ENCODE data around the gene SLC22A6.
A peak's percentile ranks its signal among the peaks of the same experiment; 100 is the strongest.

Gene SLC22A6

DNA sequence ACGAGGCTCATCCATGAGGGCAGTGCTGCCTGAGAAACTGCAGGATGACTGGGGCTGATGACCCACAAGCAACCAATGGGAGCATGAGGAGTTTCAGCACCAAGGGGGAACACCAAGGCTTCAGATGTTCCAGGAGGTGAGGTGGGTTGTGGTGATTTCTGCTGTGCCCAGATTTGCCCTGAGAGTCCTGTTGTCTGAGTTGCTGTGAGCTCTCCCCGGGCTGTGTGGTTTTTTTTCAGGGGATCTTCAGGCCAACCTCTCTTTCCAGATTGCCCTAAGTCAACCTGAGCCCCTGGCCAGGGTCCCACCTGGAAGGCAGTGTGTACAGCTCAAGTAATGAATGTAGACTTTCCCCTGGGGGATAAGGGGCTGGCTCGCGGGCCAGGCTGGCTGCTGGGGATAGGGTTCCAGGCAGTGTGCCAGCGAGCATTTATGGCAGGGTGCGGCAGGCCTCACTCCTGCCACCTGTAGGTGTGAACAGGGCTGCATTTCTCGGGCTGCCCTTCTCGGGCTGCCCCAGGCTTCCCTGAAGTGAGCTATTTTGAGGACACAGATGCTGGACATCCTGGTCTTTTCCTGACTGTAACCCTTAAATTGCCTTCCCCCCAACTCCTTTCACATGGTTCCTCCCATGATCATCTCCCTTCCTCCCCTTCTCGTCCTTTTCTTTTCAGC is 9.8 kb downstream of the SLC22A6 start:
- peak; percentile 30 for TF ChIP-seq CTCF (IDR thresholded peaks at IDR 0.05; ENCODE audit: low read depth, low read length)
- DNase-seq (ENCODE audit: low read depth in 2 of 2) = peak; percentile 3 to 32
- H3K4me3 ChIP-seq (replicated peaks in 1 of 2; ENCODE audit: low read depth in 2 of 2, low read length in 2 of 2) = no peak overlapping the region

GRCh38 chr11:62965574-62965973 is 19.2 kb downstream of the SLC22A6 start:
- no peak for DNase-seq (ENCODE audit: low read depth in 2 of 2)
- H3K4me3 ChIP-seq (replicated peaks in 1 of 2; ENCODE audit: low read depth in 2 of 2, low read length in 2 of 2) = no peak overlapping the region
- TF ChIP-seq CTCF (IDR thresholded peaks at IDR 0.05; ENCODE audit: low read depth, low read length) = no peak

DNA sequence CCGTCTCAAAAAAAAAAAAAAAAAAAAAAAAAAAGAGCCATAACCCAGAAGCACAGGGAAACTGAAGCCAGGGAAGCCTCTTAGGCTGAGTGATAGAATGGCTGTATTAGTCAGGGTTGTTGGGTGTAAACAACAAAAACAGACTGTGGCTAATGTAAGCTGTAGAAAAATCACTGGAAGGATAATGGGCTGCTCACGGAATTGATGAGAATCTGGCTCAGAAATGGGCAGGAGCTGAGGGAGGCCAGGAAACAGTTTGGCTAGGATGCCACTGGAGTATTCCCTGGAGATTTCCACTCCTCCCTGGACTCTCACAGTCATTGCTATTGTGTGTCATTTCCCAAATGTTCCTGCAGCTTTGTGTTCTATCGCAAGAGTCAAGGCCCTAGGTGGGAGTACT is 22.4 kb downstream of the SLC22A6 start:
- no peak overlapping the region for H3K4me3 ChIP-seq (replicated peaks in 1 of 2; ENCODE audit: low read depth in 2 of 2, low read length in 2 of 2)
- no peak for DNase-seq (ENCODE audit: low read depth in 2 of 2)
- TF ChIP-seq CTCF (IDR thresholded peaks at IDR 0.05; ENCODE audit: low read depth, low read length) = no peak

- no peak for TF ChIP-seq CTCF (IDR thresholded peaks at IDR 0.05; ENCODE audit: low read depth, low read length)
- no peak overlapping the region for H3K4me3 ChIP-seq (replicated peaks in 1 of 2; ENCODE audit: low read depth in 2 of 2, low read length in 2 of 2)
- no peak for DNase-seq (ENCODE audit: low read depth in 2 of 2)
Observed at GRCh38 chr11:62961017-62961570, 23.7 kb downstream of the SLC22A6 start.

GRCh38 chr11:62959422-62959980 is 25.3 kb downstream of the SLC22A6 start:
- no peak for TF ChIP-seq CTCF (IDR thresholded peaks at IDR 0.05; ENCODE audit: low read depth, low read length)

GRCh38 chr11:62958547-62959421 is 26.0 kb downstream of the SLC22A6 start:
- no peak for TF ChIP-seq CTCF (IDR thresholded peaks at IDR 0.05; ENCODE audit: low read depth, low read length)
- H3K4me3 ChIP-seq (replicated peaks in 1 of 2; ENCODE audit: low read depth in 2 of 2, low read length in 2 of 2) = no peak overlapping the region
- peak; percentile 17 to 45 for DNase-seq (ENCODE audit: low read depth in 2 of 2)

More at GRCh38 chr11:62959422-62959980, 25.3 kb downstream of the SLC22A6 start:
- H3K4me3 ChIP-seq (replicated peaks in 1 of 2; ENCODE audit: low read depth in 2 of 2, low read length in 2 of 2) = no peak overlapping the region
- no peak for DNase-seq (ENCODE audit: low read depth in 2 of 2)

All from cardiac fibroblast (primary cell).